GM13977 (cell line): ENCODE results near the gene CD55.

ENCODE experiments used
- DNase-seq: peaks from one replicate; pipeline ENCODE4 v3.0.0; 2012; ENCODE audit warnings: low spot score
- in situ Hi-C: fragments of 300-500 bp; cut with MboI; formaldehyde crosslinking; loops from one replicate; pipeline ENCODE4 v1.12.0; 2022; ENCODE audit warnings: low sequenced_read_pairs, low pct_unique_long_range_greater_than_20kb, mixed read lengths, inconsistent platforms; ENCODE audit not compliant: unreplicated experiment
- TF ChIP-seq, protein P1 (sequence below): IDR thresholded peaks from 2 replicates; pipeline ENCODE4 v1.5.1; 2012; ENCODE audit warnings: mild to moderate bottlenecking, control low read depth; ENCODE audit not compliant: insufficient read depth; ENCODE audit errors: extremely low read depth, missing control alignments

CD55 gene

DNA sequence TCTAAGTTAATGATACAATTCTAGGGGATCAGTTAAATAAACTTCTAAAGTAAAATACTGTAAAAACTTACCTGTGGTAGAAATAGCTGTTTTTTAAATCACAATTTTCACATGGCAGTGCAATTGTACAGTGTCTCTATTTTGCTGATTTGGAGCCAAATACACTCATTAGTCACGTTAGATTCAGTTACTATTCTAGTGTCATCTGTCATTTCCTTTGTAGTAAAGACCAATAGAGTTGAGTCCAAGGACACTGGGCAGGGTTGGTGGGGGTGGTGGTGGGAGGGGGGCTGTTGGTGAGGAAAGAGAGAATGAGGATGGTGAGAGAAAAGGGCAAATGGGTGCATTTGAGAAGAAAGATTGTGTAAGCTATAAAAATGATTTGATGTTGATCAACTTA is 33.6 kb downstream of the CD55 start:
- DNase-seq, result no peak
- in situ Hi-C loops, result no loop called here

DNA sequence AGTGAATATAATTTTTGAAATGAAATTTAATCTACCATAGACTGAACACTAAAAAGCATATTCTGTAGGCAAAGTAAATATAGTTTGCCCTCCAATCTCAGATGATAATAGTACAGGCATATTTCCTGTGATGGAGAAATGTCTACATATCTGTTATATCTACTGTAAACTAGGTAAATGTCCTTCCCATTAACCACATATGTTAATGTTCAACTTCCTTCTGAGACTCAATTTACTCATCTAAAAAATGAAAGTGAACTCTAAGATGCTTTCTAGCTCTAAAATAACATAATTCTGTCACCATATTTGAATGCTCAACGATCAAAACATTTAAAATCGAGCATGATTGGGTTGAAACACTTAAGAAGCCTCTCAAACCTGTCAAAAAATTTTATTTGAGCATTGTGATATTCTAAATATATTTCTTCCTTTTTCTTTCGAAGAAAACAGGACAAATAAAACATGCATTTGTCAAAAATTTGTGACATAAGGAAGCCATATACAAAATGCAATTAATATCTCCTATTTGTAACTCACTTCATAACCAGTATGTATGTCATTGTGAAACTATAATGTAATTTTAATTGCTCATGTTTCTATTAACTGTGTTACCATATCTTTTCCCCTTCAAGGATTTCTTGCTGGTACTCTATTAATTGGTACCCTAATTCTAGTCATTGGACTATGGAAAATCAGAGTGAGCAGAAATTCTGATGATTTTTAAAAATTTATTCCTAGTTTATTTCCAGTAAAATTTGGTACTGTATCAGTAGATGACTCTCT is 34.2 kb downstream of the CD55 start:
- TF ChIP-seq, protein P1, sequence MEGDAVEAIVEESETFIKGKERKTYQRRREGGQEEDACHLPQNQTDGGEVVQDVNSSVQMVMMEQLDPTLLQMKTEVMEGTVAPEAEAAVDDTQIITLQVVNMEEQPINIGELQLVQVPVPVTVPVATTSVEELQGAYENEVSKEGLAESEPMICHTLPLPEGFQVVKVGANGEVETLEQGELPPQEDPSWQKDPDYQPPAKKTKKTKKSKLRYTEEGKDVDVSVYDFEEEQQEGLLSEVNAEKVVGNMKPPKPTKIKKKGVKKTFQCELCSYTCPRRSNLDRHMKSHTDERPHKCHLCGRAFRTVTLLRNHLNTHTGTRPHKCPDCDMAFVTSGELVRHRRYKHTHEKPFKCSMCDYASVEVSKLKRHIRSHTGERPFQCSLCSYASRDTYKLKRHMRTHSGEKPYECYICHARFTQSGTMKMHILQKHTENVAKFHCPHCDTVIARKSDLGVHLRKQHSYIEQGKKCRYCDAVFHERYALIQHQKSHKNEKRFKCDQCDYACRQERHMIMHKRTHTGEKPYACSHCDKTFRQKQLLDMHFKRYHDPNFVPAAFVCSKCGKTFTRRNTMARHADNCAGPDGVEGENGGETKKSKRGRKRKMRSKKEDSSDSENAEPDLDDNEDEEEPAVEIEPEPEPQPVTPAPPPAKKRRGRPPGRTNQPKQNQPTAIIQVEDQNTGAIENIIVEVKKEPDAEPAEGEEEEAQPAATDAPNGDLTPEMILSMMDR, result no peak
- in situ Hi-C loops, result no loop called here
- DNase-seq, result no peak

More for the DNA sequence above, 33.6 kb downstream of the CD55 start:
- TF ChIP-seq, protein P1, result no peak

DNA sequence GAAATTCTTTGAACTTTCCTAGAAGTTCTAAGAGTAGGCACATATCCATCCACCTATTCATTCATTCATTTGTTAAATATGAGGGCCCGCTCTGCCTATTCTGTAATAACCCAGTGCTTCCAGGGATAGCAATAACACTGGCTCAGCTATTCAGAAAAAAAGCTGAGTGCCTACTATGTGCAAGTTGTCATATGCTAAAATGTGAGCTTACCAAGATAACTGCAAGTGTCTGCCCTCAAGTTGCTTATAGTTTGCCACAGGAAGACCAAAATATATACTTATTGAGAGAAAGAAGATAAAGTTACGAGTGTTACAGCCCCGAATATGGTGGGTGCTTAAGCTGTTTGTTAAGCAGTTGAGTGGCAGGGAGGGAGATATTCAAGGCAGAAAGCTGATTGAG is 39.6 kb downstream of the CD55 start:
- in situ Hi-C loops, result no loop called here
- DNase-seq, result no peak
- TF ChIP-seq, protein P1, result no peak

DNA sequence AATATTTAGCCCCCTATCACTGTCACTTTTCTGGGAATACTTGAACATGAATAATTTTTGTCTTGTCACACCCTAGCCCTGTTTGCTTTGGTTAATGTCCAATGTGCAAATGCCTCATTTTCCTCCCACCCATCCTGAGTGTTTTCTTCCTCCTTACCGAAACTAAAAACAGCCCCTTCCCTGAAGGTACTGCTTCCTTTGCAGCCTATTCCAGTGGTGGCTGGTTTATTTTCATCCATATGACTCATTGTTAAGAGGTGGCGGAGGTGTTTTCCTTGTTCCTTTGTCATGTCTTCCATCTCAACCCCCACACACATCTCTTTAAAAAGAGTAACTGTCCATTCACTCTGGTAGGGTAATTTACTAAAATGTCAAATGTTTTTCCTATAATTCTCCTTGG is 40.4 kb downstream of the CD55 start:
- TF ChIP-seq, protein P1, result no peak
- no peak for DNase-seq
- in situ Hi-C loops, result no loop called here

DNA sequence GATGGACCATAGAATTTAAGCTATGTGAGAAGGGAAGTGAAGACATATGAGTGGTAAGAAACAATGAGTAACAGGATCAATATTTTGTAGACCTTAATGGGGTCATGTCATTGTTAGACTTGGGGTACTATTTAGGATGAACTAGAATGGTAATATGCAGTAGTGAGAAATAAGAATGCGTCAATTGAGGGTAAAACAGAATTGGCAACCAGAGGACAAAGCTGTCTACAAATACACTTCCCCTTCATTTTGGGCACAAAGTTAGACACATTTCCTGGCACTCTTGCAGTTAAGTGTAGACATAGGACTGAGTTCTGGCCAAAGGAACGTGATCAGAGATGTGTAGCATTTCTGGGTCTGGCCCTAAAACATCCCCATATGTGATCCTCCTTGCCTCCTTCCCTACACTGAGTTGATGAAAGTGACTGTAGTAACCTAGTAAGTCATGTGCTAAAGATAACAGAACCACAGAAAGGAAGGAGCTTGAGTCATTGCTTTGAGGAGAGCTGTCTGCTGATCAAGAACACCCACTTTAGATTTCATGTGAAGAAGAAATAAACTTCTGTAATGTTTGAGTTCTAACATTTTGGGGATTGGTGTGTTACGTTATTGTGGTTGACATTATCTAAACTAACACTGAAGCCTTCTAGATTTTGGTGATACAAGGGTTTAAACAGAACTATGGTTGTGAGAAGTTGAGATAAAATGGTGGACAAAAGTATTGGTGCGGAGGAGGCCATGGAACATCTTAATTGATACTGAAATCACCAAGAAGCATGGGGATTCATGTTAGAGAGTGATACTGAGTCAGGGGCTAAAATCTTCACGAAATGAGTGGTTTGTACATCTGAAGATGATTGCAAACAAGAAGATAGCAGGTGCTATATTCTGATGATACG is 41.7 kb downstream of the CD55 start:
- in situ Hi-C loops, result no loop called here
- TF ChIP-seq, protein P1, result no peak
- no peak for DNase-seq

DNA sequence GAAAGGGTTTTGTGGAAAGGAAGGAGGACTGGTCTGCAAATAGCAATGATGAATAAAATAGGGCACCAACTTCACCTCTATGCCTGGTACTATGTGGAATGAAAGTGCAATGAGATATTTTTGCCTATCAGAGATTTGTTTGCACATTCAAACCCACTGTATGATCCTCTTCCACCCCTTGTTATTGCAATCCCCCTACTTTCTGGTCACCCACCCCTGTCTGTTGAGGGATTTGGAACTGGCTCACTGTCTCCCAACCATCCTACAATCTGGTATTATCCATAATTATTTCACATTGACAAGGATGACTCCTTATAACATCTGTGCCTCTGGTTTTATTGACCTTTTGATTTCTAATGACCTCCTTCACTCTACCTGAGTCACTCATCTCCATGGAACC is 42.4 kb downstream of the CD55 start:
- in situ Hi-C loops, result no loop called here
- TF ChIP-seq, protein P1, result no peak
- no peak for DNase-seq
